HG03159 (cell line): ENCODE data around the gene AP3S2.
"Not testable (repeated sequence)": the region's sequence is repeated elsewhere in the genome, so short reads cannot be mapped to it uniquely, and the experiment has no call there.

Experiments
- ATAC-seq: cut with Tn5 transposase; IDR thresholded peaks from one replicate; pipeline ENCODE4 v1.9.1; 2021; ENCODE audit warnings: mild to moderate bottlenecking, moderate library complexity; ENCODE audit not compliant: unreplicated experiment

The AP3S2 gene

GRCh38 chr15:89893696-89894447 is at the start of gene AP3S2:
TSS of gene AP3S2 (minus strand) at chr15:89893994. CDS start at chr15:89893949, 45 bp downstream.
- ATAC-seq: peak; percentile 88

GRCh38 chr15:89939910-89940309 is 46.1 kb upstream of the AP3S2 start:
- ATAC-seq: no peak

GRCh38 chr15:89939377-89939776 is 45.6 kb upstream of the AP3S2 start:
- not testable (repeated sequence) for ATAC-seq

GRCh38 chr15:89937365-89938350 is 43.9 kb upstream of the AP3S2 start:
- ATAC-seq: no peak

- no peak for ATAC-seq
These were observed 43.0 kb upstream of the AP3S2 start for GRCh38 chr15:89936786-89937265.

- no peak for ATAC-seq
These were observed 42.4 kb upstream of the AP3S2 start for GRCh38 chr15:89936051-89936785.

- no peak for ATAC-seq
These were observed 39.1 kb upstream of the AP3S2 start for GRCh38 chr15:89932880-89933279.

GRCh38 chr15:89928421-89928820 is 34.6 kb upstream of the AP3S2 start:
- ATAC-seq: no peak

GRCh38 chr15:89926158-89926557 is 32.4 kb upstream of the AP3S2 start:
- no peak for ATAC-seq

GRCh38 chr15:89917442-89918101 is 23.8 kb upstream of the AP3S2 start:
- ATAC-seq: no peak

- no peak for ATAC-seq
These were observed 22.9 kb upstream of the AP3S2 start for GRCh38 chr15:89916660-89917059.

- ATAC-seq: no peak
These were observed 19.0 kb upstream of the AP3S2 start, which contains the start of gene ARPIN for GRCh38 chr15:89912674-89913396. TSS of gene ARPIN (minus strand) at chr15:89912952. CDS start at chr15:89912835, 117 bp downstream.

GRCh38 chr15:89912145-89912673 is 18.4 kb upstream of the AP3S2 start:
- no peak for ATAC-seq

GRCh38 chr15:89910891-89911626 is 17.3 kb upstream of the AP3S2 start:
- no peak for ATAC-seq

GRCh38 chr15:89909611-89910010 is 15.8 kb upstream of the AP3S2 start:
- ATAC-seq: no peak

- ATAC-seq: no peak
These were observed 14.4 kb upstream of the AP3S2 start for GRCh38 chr15:89908226-89908625.

- ATAC-seq: no peak
These were observed 13.5 kb upstream of the AP3S2 start for GRCh38 chr15:89907289-89907688.

GRCh38 chr15:89905846-89906378 is 12.1 kb upstream of the AP3S2 start:
- ATAC-seq: no peak
